Vagina (tissue), 2 donors: ENCODE measurements around the gene SNRNP70. TPM values are rescaled to one million over a fixed set of nuclear protein-coding genes. Genes with fewer than 3 reads are reported as not detected.

Experiments
- DNase-seq, 2 donors: peaks; one replicate each; pipeline ENCODE4 v3.0.0-alpha.2; 2017; ENCODE audit errors: extremely low spot score in 2 of 2
- H3K27ac ChIP-seq: fragments of 200-600 bp; sonication (generic); one replicate; pipeline ENCODE4 v1.5.1; 2019
- H3K27me3 ChIP-seq: fragments of 200-600 bp; sonication (generic); one replicate; pipeline ENCODE4 v1.5.1; 2019
- H3K36me3 ChIP-seq, 2 donors: fragments of 200-600 bp; sonication (generic); one replicate each; pipeline ENCODE4 v1.5.1; 2017 to 2019
- H3K4me1 ChIP-seq: fragments of 200-600 bp; sonication (generic); one replicate; pipeline ENCODE4 v1.5.1; 2019
- H3K4me3 ChIP-seq, 2 donors: fragments of 200-600 bp; sonication (generic); 1 replicate in 1 of 2; 2 replicates in 1 of 2; pipeline ENCODE4 v1.5.1; 2016 to 2019
- H3K9me3 ChIP-seq: fragments of 200-600 bp; sonication (generic); one replicate; pipeline ENCODE4 v1.5.1; 2019
- CTCF ChIP-seq, 3 experiments: fragments of 450-650 bp in 2 of 3; fragments of 200-600 bp in 1 of 3; sonication (generic) in 1 of 3; IDR thresholded peaks; one replicate each; pipeline ENCODE4 v1.5.1; 2017 to 2019; ENCODE audit warnings: antibody characterized with exemption in 3 of 3, mild to moderate bottlenecking in 2 of 3, moderate library complexity in 2 of 3
- POLR2A ChIP-seq, 2 donors: fragments of 450-650 bp; IDR thresholded peaks; one replicate each; pipeline ENCODE4 v1.6.1; 2017; ENCODE audit warnings: antibody characterized with exemption in 2 of 2, mild to moderate bottlenecking in 2 of 2, moderate library complexity in 2 of 2
- POLR2AphosphoS5 ChIP-seq, 2 donors: sonication (generic); formaldehyde crosslinking; IDR thresholded peaks; one replicate each; pipeline ENCODE4 v1.9.0; 2017; ENCODE audit warnings: antibody characterized with exemption in 2 of 2, mild to moderate bottlenecking in 2 of 2, low read depth in 1 of 2; ENCODE audit not compliant: insufficient read depth in 1 of 2
- intact Hi-C: fragments of 100-400 bp; cut with DNase I; formaldehyde crosslinking; loops from one replicate; pipeline ENCODE4 v1.15.1; 2023
- total RNA-seq: library from RNA; depleted of rRNA; stranded (reverse); fragments of >200 nt; gene quantifications from one replicate; pipeline ENCODE4 v1.2.3, GENCODE V29; 2016

SNRNP70 gene
- total RNA-seq, 1 donor from 2014 or later, result 380 TPM

GRCh38 chr19:49107625-49108459 is 22.6 kb downstream of the SNRNP70 start:
- Histone ChIP-seq H3K27me3 (no peaks in the 10 kb centered on the region), H3K9me3 (no peaks in the 10 kb centered on the region), H3K36me3 (peaks cover 0 to 58% of the 10 kb centered on the region in 2 donors), H3K27ac (no peak overlapping the region), H3K4me1 (peaks cover 6% of the 10 kb centered on the region), H3K4me3 (no peak overlapping the region)
- intact Hi-C loops, result no loop called here
- no peak for DNase-seq
- TF ChIP-seq POLR2A (IDR thresholded peaks at IDR 0.05), result no peak
- TF ChIP-seq POLR2AphosphoS5 (IDR thresholded peaks at IDR 0.05; ENCODE audit: insufficient read depth in 1 of 2, low read depth in 1 of 2), result no peak
- TF ChIP-seq CTCF (IDR thresholded peaks at IDR 0.05), result no peak

- TF ChIP-seq POLR2A (IDR thresholded peaks at IDR 0.05), result no peak
- no peak for TF ChIP-seq CTCF (IDR thresholded peaks at IDR 0.05)
- TF ChIP-seq POLR2AphosphoS5 (IDR thresholded peaks at IDR 0.05; ENCODE audit: insufficient read depth in 1 of 2, low read depth in 1 of 2), result no peak
- H3K4me3 ChIP-seq, result no peak overlapping the region
- no peaks in the 10 kb centered on the region for H3K9me3 ChIP-seq
- H3K27me3 ChIP-seq, result no peaks in the 10 kb centered on the region
- H3K4me1 ChIP-seq, result peaks cover 13% of the 10 kb centered on the region
- no peak overlapping the region for H3K27ac ChIP-seq
- intact Hi-C loops, result no loop called here
- peaks cover 0 to 46% of the 10 kb centered on the region in 2 donors for H3K36me3 ChIP-seq
- DNase-seq, result no peak
These were observed 23.8 kb downstream of the SNRNP70 start for GRCh38 chr19:49109051-49109450.

GRCh38 chr19:49109569-49110233 is 24.4 kb downstream of the SNRNP70 start:
- TF ChIP-seq POLR2AphosphoS5 (IDR thresholded peaks at IDR 0.05; ENCODE audit: insufficient read depth in 1 of 2, low read depth in 1 of 2) (no peak), CTCF (IDR thresholded peaks at IDR 0.05) (no peak), POLR2A (IDR thresholded peaks at IDR 0.05) (no peak)
- intact Hi-C loops, result no loop called here
- DNase-seq, result no peak
- no peak overlapping the region for H3K27ac ChIP-seq
- peaks cover 14% of the 10 kb centered on the region for H3K4me1 ChIP-seq
- H3K4me3 ChIP-seq, result no peak overlapping the region
- H3K9me3 ChIP-seq, result no peaks in the 10 kb centered on the region
- H3K27me3 ChIP-seq, result no peaks in the 10 kb centered on the region
- H3K36me3 ChIP-seq, result peaks cover 0 to 40% of the 10 kb centered on the region in 2 donors

GRCh38 chr19:49110567-49110966 is 25.3 kb downstream of the SNRNP70 start:
- no peak for DNase-seq
- no peak overlapping the region for H3K27ac ChIP-seq
- intact Hi-C loops, result no loop called here
- H3K27me3 ChIP-seq, result no peaks in the 10 kb centered on the region
- no peak overlapping the region for H3K4me3 ChIP-seq
- peaks cover 20% of the 10 kb centered on the region for H3K4me1 ChIP-seq
- TF ChIP-seq POLR2A (IDR thresholded peaks at IDR 0.05), result no peak
- TF ChIP-seq CTCF (IDR thresholded peaks at IDR 0.05), result no peak
- no peak for TF ChIP-seq POLR2AphosphoS5 (IDR thresholded peaks at IDR 0.05; ENCODE audit: insufficient read depth in 1 of 2, low read depth in 1 of 2)
- H3K36me3 ChIP-seq, result peaks cover 0 to 31% of the 10 kb centered on the region in 2 donors
- H3K9me3 ChIP-seq, result no peaks in the 10 kb centered on the region
